Lung (tissue), 12 donors: ENCODE measurements around the gene ALX1. TPM values are rescaled to one million over a fixed set of nuclear protein-coding genes. Genes with fewer than 3 reads are reported as not detected.

Experiments used
- ATAC-seq: fragments of 200-7000 bp; cut with Tn5 transposase; one replicate; pipeline ENCODE4 v1.9.1; 2020; ENCODE audit warnings: moderate number of reproducible peaks; ENCODE audit not compliant: insufficient read depth, low FRiP score
- DNase-seq, 3 donors: peaks; one replicate each; pipeline ENCODE4 v3.0.0-alpha.2; 2013 to 2017
- H3K27ac ChIP-seq, 2 donors: one replicate each; pipeline ENCODE4 v1.5.1; 2013; ENCODE audit warnings: mild to moderate bottlenecking in 2 of 2, moderate library complexity in 2 of 2, control low read depth in 1 of 2, inconsistent platforms in 1 of 2, low read depth in 1 of 2, low read length in 1 of 2
- H3K27me3 ChIP-seq, 3 donors: one replicate each; pipeline ENCODE4 v1.5.1; 2013; ENCODE audit warnings: low read length in 2 of 3; ENCODE audit not compliant: control insufficient read depth in 3 of 3, insufficient read depth in 3 of 3
- H3K36me3 ChIP-seq, 4 donors: one replicate each; pipeline ENCODE4 v1.5.1; 2013; ENCODE audit warnings: low read length in 4 of 4, mild to moderate bottlenecking in 1 of 4, moderate library complexity in 1 of 4; ENCODE audit not compliant: control insufficient read depth in 4 of 4, insufficient read depth in 4 of 4
- H3K4me1 ChIP-seq, 5 donors: one replicate each; pipeline ENCODE4 v1.5.1; 2013; ENCODE audit warnings: low read length in 5 of 5, mild to moderate bottlenecking in 2 of 5, moderate library complexity in 1 of 5; ENCODE audit not compliant: control insufficient read depth in 5 of 5, insufficient read depth in 5 of 5
- H3K4me3 ChIP-seq: one replicate; pipeline ENCODE4 v1.5.1; 2013; ENCODE audit warnings: mild to moderate bottlenecking, control low read depth, moderate library complexity
- H3K9ac ChIP-seq, 2 donors: one replicate each; pipeline ENCODE4 v1.5.1; 2013; ENCODE audit warnings: low read length in 2 of 2, control low read depth in 1 of 2; ENCODE audit not compliant: insufficient read depth in 1 of 2
- H3K9me3 ChIP-seq, 4 donors: one replicate each; pipeline ENCODE4 v1.5.1; 2013; ENCODE audit warnings: low read length in 3 of 4, mild to moderate bottlenecking in 1 of 4, moderate library complexity in 1 of 4; ENCODE audit not compliant: control insufficient read depth in 4 of 4, insufficient read depth in 3 of 4
- CTCF ChIP-seq: IDR thresholded peaks from 2 replicates; pipeline ENCODE4 v1.5.1; 2012; ENCODE audit warnings: mild to moderate bottlenecking; ENCODE audit errors: control extremely low read depth, extremely low read depth
- WGBS, 2 donors: extraction: QIAGEN DNeasy Blood & Tissue Kit; methylation state at CpG; one replicate each; pipeline ENCODE4 v1.1.7; 2013; 5-methylcytosine and 5-hydroxymethylcytosine counted together
- polyA plus RNA-seq, 2 donors: library from polyadenylated mRNA; stranded (reverse); fragments of 200-250 nt; gene quantifications; one replicate each; pipeline ENCODE4 v1.2.1, GENCODE V29; 2013
- total RNA-seq, 2 donors: library from RNA; depleted of rRNA in 1 of 2; stranded (reverse); fragments of >200 nt in 1 of 2; gene quantifications; one replicate each; pipeline ENCODE4 v1.2.1, GENCODE V29; 2014 to 2021
- donor health status: control.
- donor health status: control.
- donor health status: Bipolar disorder and iron deficiency.
- donor health status: healthy.
- donor health status: DM: yes; HTN: yes; CAD: no.

Gene ALX1
- total and polyA plus RNA-seq, 4 donors, result 0.08 to 0.17 (median 0.13) TPM

GRCh38 chr12:85275374-85275773 lies 4.6 kb upstream of the ALX1 start:
- Histone ChIP-seq H3K36me3 (no peaks in the 10 kb centered on the region), H3K27me3 (peaks cover 16 to 97% (median 96%) of the 10 kb centered on the region in 3 donors), H3K4me1 (peaks cover 0 to 11% (median 4%) of the 10 kb centered on the region in 5 donors), H3K9me3 (peaks cover 0 to 17% (median 0%) of the 10 kb centered on the region in 4 donors), H3K9ac (no peak overlapping the region), H3K4me3 (no peak overlapping the region), H3K27ac (no peak overlapping the region)
- ATAC-seq (no peak), DNase-seq (peak in 2 of 3 donors; percentile 20 to 27)
- 13 to 14% methylated on average over 2 of the region's 2 CpGs for WGBS, 2 donors
- no peak for TF ChIP-seq CTCF

GRCh38 chr12:85277191-85277590 lies 2.8 kb upstream of the ALX1 start:
- Histone ChIP-seq H3K36me3 (no peaks in the 10 kb centered on the region), H3K27me3 (peaks cover 16 to 97% (median 97%) of the 10 kb centered on the region in 3 donors)

GRCh38 chr12:85277900-85278597 lies 2.0 kb upstream of the ALX1 start:
- Histone ChIP-seq H3K9ac (no peak overlapping the region), H3K27me3 (peaks cover 16 to 97% (median 96%) of the 10 kb centered on the region in 3 donors), H3K9me3 (peaks cover 0 to 17% (median 0%) of the 10 kb centered on the region in 4 donors), H3K4me3 (no peak overlapping the region), H3K27ac (no peak overlapping the region), H3K36me3 (no peaks in the 10 kb centered on the region), H3K4me1 (peaks cover 0 to 19% (median 7%) of the 10 kb centered on the region in 5 donors)
- no peak for TF ChIP-seq CTCF
- DNase-seq (peak in 2 of 3 donors; percentile 13 to 29), ATAC-seq (no peak)
- 13 to 27% methylated on average over 30 of the region's 30 CpGs for WGBS, 2 donors

More at GRCh38 chr12:85277191-85277590, 2.8 kb upstream of the ALX1 start:
- no peak overlapping the region for H3K9ac ChIP-seq
- 16 to 26% methylated on average over 3 of the region's 3 CpGs for WGBS, 2 donors
- DNase-seq (peak in 1 of 3 donors; percentile 19), ATAC-seq (no peak)
- no peak overlapping the region for H3K4me3 ChIP-seq
- H3K9me3 ChIP-seq, result peaks cover 0 to 17% (median 0%) of the 10 kb centered on the region in 4 donors
- no peak overlapping the region for H3K27ac ChIP-seq
- H3K4me1 ChIP-seq, result peaks cover 0 to 19% (median 7%) of the 10 kb centered on the region in 5 donors
- no peak for TF ChIP-seq CTCF
